Fibroblast of villous mesenchyme (primary cell): ENCODE measurements around the gene RHOA. TPM values are rescaled to one million over a fixed set of nuclear protein-coding genes. Genes with fewer than 3 reads are reported as not detected.

Source experiments
- DNase-seq: peaks from one replicate; pipeline ENCODE4 v3.0.0-alpha.2; 2010; ENCODE audit warnings: low read depth
- H3K4me3 ChIP-seq: 2 replicates; pipeline ENCODE4 v1.5.1; 2011; ENCODE audit warnings: low read depth, mild to moderate bottlenecking, low read length
- CTCF ChIP-seq: IDR thresholded peaks from 2 replicates; pipeline ENCODE4 v1.5.1; 2012; ENCODE audit warnings: low read depth, mild to moderate bottlenecking, low read length; ENCODE audit not compliant: insufficient read depth
- total RNA-seq: library from RNA; depleted of rRNA; stranded (reverse); fragments of >200 nt; gene quantifications from 2 replicates; pipeline ENCODE4 v1.2.3, GENCODE V29; 2012

RHOA gene
- total RNA-seq, 1 donor, result 626 TPM

DNA sequence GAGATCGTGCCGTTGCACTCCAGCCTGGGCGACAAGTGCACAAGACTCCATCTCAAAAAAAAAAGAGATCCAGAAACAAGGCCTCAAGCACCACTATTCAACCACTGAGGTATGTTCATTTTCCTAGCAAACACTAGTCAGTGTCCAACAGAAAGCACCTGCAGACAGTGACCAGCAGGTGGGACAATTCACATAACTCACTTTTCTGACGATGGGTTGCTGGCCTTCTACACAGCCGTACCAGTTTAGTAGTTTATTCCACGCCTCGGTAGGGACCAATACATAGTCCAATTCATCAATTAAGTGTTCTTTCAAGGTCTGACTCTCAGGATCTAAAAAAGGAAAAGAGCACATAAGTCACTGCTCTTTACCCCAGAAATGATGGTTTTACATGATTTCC, 84.3 kb downstream of the RHOA start:
- no peak for DNase-seq
- peak; percentile 31 for TF ChIP-seq CTCF
- H3K4me3 ChIP-seq, result no peak overlapping the region

DNA sequence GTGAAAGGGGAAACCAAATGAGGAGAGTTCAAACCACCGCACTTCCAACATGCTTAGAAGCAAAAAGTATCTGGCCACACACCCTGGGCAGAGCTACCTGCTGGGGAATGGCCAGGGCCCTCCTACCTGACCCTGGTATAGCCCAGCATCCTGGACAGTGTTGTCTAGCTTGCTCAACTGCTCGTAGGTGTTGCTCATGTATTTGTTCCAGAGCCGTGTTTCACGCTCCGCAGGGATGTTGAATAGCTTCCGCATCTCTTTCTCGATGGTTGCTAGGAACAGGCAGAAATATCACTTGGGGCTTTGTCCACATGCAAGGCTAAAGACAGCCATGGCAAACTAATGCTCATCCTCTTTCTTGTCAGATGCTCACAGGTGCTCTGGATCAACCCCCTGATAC, 87.0 kb downstream of the RHOA start:
- DNase-seq, result no peak
- H3K4me3 ChIP-seq, result no peak overlapping the region
- no peak for TF ChIP-seq CTCF

GRCh38 chr3:49316696-49317457, 94.9 kb downstream of the RHOA start:
- no peak for TF ChIP-seq CTCF
- DNase-seq, result no peak
- no peak overlapping the region for H3K4me3 ChIP-seq

DNA sequence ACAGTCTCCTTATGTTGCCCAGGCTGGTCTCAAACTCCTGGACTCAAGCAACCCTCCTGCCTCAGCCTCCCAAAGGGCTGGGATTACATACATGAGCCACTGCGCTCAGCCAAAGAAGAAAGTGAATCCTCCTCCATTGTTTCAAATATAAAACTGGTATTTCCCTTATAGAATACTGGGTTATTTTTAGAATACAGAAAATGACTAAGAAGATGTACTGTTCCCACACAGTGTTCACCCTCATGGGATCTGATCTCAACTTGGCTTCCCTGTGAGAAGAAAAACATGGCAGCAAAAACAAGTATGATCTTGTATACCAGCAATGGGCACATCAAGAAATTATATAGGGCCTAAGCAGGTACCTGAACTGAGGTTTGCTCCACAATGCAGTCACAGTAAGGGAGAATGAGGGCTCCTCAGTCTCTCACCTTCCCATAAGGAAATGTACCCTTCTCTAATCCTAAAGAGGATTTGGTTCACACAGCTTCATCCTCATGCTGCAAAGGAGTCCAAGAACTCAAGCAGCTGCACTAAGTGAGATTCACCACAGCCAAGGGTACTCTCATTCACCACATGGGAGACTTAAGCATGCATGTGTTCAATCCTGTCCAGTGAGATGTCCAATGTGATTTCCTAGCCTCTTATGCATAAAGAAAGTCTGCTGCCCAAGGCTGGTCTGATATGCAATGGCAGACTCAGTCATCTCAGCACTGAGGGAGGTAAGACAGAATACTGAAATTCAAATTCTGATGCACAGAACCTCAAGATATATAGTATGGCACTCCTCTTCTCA, 97.7 kb downstream of the RHOA start:
- H3K4me3 ChIP-seq, result no peak overlapping the region
- no peak for TF ChIP-seq CTCF
- DNase-seq, result no peak

GRCh38 chr3:49311283-49311682, 100.5 kb downstream of the RHOA start:
- H3K4me3 ChIP-seq, result no peak overlapping the region
- TF ChIP-seq CTCF, result no peak
- DNase-seq, result no peak

DNA sequence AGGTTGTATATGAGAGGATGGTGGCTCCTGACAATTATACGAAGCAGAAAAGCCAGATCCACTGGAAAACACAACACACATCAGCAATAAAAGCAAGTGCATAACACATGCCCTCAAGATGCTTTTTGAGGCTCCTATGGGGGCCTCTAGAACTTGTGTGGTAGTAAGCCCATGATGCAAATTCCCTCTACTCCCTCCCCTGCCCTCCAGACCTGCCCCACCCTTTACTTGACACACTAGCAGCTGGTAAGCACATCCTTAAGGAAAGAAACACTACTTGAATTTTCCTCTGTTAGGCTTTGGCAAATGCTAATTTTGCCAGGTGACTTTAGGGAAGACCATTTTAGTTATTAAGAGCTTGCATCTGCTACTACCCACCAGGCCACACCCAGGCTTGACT, 101.1 kb downstream of the RHOA start:
- no peak for DNase-seq
- no peak for TF ChIP-seq CTCF
- no peak overlapping the region for H3K4me3 ChIP-seq

Other genes with a start within 250 kb of the RHOA start
- gene CCDC71, start 245.6 kb downstream of the RHOA start, total RNA-seq, result 22.9 and 24.2 TPM in 2 replicates
- 19.4 and 22.9 TPM in 2 replicates for gene KLHDC8B, start 240.4 kb downstream of the RHOA start, total RNA-seq
- 1.3 and 2.3 TPM in 2 replicates for gene C3orf62, start 134.7 kb downstream of the RHOA start, total RNA-seq
- gene USP4, start 71.9 kb downstream of the RHOA start, total RNA-seq, result 21.6 and 23.3 TPM in 2 replicates
- gene GPX1, start 53.6 kb downstream of the RHOA start, total RNA-seq, result 198 and 272 TPM in 2 replicates
- gene TCTA, start 447 bp upstream of the RHOA start, total RNA-seq, result 22.2 and 27.2 TPM in 2 replicates
- 1.3 and 1.7 TPM in 2 replicates for gene AMT, start 10.5 kb upstream of the RHOA start, total RNA-seq
- 3.9 and 4.7 TPM in 2 replicates for gene NICN1, start 17.3 kb upstream of the RHOA start, total RNA-seq
- 61.2 and 88.5 TPM in 2 replicates for gene DAG1, start 58.3 kb upstream of the RHOA start, total RNA-seq
- under 0.01 TPM in 2 replicates for gene BSN, start 142.5 kb upstream of the RHOA start, total RNA-seq